Thymus (tissue), 11 donors: ENCODE data around the gene KIRREL3. TPM values are rescaled to one million over a fixed set of nuclear protein-coding genes. Genes with fewer than 3 reads are reported as not detected.

Experiments
- DNase-seq, 9 donors: peaks; one replicate each; pipeline ENCODE4 v3.0.0-alpha.2; 2013; ENCODE audit warnings: low spot score in 9 of 9, low read depth in 6 of 9, missing footprints in 1 of 9
- H3K27ac ChIP-seq, 2 donors: one replicate each; pipeline ENCODE4 v1.5.1; 2013; ENCODE audit warnings: control low read depth in 1 of 2, low read depth in 1 of 2, low read length in 1 of 2, mild to moderate bottlenecking in 1 of 2, moderate library complexity in 1 of 2
- H3K27me3 ChIP-seq, 2 donors: one replicate each; pipeline ENCODE4 v1.5.1; 2013; ENCODE audit warnings: low read length in 1 of 2; ENCODE audit not compliant: control insufficient read depth in 2 of 2, insufficient read depth in 1 of 2
- H3K36me3 ChIP-seq, 2 donors: one replicate each; pipeline ENCODE4 v1.5.1; 2013; ENCODE audit warnings: low read length in 1 of 2, mild to moderate bottlenecking in 1 of 2, moderate library complexity in 1 of 2; ENCODE audit not compliant: control insufficient read depth in 2 of 2, insufficient read depth in 2 of 2
- H3K4me1 ChIP-seq, 2 donors: one replicate each; pipeline ENCODE4 v1.5.1; 2013; ENCODE audit warnings: low read length in 2 of 2; ENCODE audit not compliant: control insufficient read depth in 2 of 2, insufficient read depth in 2 of 2
- H3K4me3 ChIP-seq, 2 donors: one replicate each; pipeline ENCODE4 v1.5.1; 2013; ENCODE audit warnings: low read length in 2 of 2, control low read depth in 1 of 2, mild to moderate bottlenecking in 1 of 2
- H3K9me3 ChIP-seq, 2 donors: one replicate each; pipeline ENCODE4 v1.5.1; 2013; ENCODE audit warnings: low read length in 1 of 2, mild to moderate bottlenecking in 1 of 2; ENCODE audit not compliant: control insufficient read depth in 2 of 2, insufficient read depth in 1 of 2
- WGBS: extraction: QIAGEN DNeasy Blood & Tissue Kit; methylation state at CpG from one replicate; pipeline ENCODE4 v1.1.7; 2013; 5-methylcytosine and 5-hydroxymethylcytosine counted together
- polyA plus RNA-seq: library from polyadenylated mRNA; stranded (reverse); fragments of 200-250 nt; gene quantifications from one replicate; pipeline ENCODE4 v1.2.3, GENCODE V29; 2013
- total RNA-seq: library from RNA; stranded (reverse); fragments of 120-200 nt; gene quantifications from one replicate; pipeline ENCODE4 v1.2.4, GENCODE V29; 2013
- donor health status: healthy.

Gene KIRREL3
- total and polyA plus RNA-seq, 2 donors: 0.09 to 0.14 TPM

DNA sequence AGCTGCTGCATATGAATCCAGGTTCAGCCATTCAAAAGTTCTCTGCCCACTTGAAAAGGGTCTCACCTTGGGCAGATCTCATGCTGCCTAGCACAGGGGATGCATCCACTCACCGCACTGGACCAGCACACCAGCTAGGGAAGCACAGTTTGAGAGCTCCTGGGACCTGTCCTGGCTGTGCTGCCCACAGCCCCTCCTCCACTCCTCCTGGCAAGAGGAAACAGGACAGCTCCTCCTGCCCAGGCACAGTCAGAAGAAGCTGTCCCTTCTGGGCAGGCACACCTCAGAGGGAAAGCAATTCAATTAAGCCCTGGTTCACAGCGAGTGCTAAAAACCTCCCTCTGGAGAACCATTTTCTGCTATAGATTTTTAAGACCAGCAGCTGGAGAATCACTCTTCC is 498.4 kb downstream of the KIRREL3 start:
- H3K27ac ChIP-seq: no peak overlapping the region
- no peaks in the 10 kb centered on the region for H3K36me3 ChIP-seq
- WGBS: 72% methylated on average over 2 of the region's 2 CpGs
- peaks cover 0 to 32% of the 10 kb centered on the region in 2 donors for H3K27me3 ChIP-seq
- H3K4me1 ChIP-seq: no peaks in the 10 kb centered on the region
- DNase-seq: no peak
- no peak overlapping the region for H3K4me3 ChIP-seq
- no peaks in the 10 kb centered on the region for H3K9me3 ChIP-seq

DNA sequence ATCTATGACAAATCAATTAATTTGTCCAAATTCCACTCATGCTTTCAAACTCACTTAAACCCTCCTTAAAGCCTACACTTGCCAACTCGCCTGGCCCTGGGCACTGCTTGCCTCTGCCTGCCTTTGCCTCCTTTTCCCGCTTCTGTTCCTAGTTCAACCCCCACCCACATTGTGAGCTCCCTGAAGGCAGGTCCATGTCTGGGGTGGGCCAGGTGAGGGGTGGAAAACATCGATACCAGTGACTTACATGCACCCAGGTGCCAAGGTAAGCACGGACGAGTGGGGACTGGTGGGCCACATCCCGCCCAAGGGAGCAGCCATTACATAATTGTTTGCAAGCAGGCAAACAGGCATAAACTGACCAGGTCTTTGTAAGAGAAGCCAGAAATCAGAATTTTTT is 498.9 kb downstream of the KIRREL3 start:
- DNase-seq: no peak
- H3K36me3 ChIP-seq: no peaks in the 10 kb centered on the region

DNA sequence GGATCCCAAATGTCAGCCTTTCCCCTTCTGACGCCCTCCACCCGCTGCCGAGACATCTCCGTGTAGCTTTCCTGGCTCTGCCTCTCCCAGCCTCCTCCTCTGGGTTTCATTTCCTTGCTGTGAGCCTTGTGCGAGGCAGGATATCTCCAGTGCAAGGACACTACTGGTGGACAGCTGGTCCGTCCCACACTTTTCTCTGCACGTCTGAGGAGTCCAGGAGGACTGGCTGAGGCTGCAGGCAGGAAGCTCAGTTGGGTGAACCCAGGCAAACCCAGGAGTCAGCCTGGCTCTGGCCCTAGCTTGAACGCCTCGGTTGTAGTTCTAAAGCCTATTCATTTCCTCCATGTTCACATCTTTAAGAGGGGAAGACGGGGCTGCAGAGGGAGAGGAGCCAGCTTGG is 499.6 kb downstream of the KIRREL3 start:
- no peak overlapping the region for H3K4me3 ChIP-seq
- no peak overlapping the region for H3K27ac ChIP-seq
- no peaks in the 10 kb centered on the region for H3K36me3 ChIP-seq
- no peaks in the 10 kb centered on the region for H3K4me1 ChIP-seq
- H3K9me3 ChIP-seq: no peaks in the 10 kb centered on the region
- no peak for DNase-seq
- WGBS: 95% methylated on average over 10 of the region's 10 CpGs
- H3K27me3 ChIP-seq: peaks cover 0 to 32% of the 10 kb centered on the region in 2 donors

More for the DNA sequence above, 498.9 kb downstream of the KIRREL3 start:
- Histone ChIP-seq H3K27me3 (peaks cover 0 to 32% of the 10 kb centered on the region in 2 donors), H3K4me3 (no peak overlapping the region), H3K9me3 (no peaks in the 10 kb centered on the region), H3K27ac (no peak overlapping the region), H3K4me1 (no peaks in the 10 kb centered on the region)
- 94% methylated on average over 6 of the region's 6 CpGs for WGBS

DNA sequence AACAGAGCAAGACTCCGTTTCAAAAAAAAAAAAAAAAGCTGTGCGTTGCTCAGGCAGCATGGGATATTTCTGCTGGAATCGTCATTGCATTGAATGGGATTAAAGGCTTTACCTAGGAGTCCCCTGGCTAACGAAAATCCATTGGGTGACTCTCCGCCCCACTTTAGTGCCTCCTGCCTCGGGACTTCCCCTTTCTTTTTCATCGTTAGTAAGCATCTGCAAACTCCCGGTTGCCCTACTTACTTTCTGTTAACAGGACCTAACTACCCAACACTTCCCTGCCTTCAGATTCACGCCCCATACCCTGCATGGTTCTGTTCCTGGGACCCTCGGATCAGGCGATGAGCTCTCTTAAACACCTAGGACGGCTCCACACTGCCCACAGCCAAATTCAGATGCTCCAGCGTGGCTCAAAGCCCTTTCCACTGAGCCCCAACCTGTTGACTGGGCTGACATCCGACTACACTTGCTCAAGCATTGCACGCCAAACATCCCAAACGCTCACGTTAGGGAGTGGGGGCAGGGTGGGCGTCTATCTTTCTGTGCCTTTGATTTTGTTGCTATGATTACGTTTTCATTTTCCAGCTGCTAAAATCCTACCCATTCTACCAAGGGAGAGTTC is 501.3 kb downstream of the KIRREL3 start:
- peaks cover 0 to 32% of the 10 kb centered on the region in 2 donors for H3K27me3 ChIP-seq
- H3K4me1 ChIP-seq: no peaks in the 10 kb centered on the region
- no peaks in the 10 kb centered on the region for H3K9me3 ChIP-seq
- 48% methylated on average over 19 of the region's 19 CpGs for WGBS
- DNase-seq: no peak
- H3K36me3 ChIP-seq: no peaks in the 10 kb centered on the region
- no peak overlapping the region for H3K27ac ChIP-seq
- H3K4me3 ChIP-seq: no peak overlapping the region

DNA sequence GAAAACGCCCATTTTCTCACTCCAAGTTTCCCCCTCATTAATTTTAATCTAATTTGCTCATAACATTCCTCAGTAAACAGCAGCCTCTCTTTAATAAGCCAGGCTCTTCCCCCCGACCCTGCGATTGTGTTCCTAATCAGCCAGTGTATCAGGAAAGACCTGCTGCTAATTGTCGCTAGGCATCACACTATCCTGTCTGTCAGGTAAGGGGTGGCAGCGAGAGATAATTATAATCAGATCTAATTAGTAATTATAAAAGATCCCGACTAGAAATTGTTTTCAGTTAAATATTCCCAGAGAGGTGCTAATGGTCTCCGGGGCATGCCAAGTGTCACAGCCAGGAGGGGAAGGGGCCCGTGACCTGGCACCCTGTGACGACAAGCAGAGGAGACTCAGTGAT is 502.3 kb downstream of the KIRREL3 start:
- peaks cover 0 to 30% of the 10 kb centered on the region in 2 donors for H3K27me3 ChIP-seq
- H3K36me3 ChIP-seq: no peaks in the 10 kb centered on the region
- no peak overlapping the region for H3K27ac ChIP-seq
- H3K9me3 ChIP-seq: no peaks in the 10 kb centered on the region
- H3K4me1 ChIP-seq: no peaks in the 10 kb centered on the region
- 89% methylated on average over 9 of the region's 9 CpGs for WGBS
- no peak overlapping the region for H3K4me3 ChIP-seq
- no peak for DNase-seq

DNA sequence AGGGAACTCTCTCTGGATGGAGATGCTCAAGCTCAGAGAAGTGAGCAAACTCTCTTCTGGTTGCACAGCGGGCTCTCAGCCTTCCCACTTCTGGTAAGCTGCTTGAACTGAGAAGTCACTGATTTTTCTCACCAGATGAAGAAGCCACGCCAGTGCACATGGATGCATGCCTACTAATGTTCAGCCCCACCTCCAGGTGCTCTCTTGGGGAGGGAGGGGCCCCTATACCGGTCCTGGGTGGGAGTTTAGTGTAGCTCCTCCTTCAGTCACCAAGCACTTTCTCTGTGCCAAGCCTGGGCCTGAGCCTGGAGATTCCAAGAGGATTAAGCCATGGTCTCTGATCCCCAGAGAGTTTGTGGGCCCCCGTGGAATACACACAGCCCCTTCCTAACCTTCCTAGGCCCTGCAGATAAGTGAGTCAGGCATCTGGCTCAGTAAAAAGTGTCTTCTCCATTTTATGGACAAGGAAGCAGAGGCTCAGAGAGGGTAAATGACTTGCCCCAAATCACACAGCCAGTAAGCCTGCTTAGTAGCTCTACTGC is 502.9 kb downstream of the KIRREL3 start:
- 81% methylated on average over 4 of the region's 4 CpGs for WGBS

DNA sequence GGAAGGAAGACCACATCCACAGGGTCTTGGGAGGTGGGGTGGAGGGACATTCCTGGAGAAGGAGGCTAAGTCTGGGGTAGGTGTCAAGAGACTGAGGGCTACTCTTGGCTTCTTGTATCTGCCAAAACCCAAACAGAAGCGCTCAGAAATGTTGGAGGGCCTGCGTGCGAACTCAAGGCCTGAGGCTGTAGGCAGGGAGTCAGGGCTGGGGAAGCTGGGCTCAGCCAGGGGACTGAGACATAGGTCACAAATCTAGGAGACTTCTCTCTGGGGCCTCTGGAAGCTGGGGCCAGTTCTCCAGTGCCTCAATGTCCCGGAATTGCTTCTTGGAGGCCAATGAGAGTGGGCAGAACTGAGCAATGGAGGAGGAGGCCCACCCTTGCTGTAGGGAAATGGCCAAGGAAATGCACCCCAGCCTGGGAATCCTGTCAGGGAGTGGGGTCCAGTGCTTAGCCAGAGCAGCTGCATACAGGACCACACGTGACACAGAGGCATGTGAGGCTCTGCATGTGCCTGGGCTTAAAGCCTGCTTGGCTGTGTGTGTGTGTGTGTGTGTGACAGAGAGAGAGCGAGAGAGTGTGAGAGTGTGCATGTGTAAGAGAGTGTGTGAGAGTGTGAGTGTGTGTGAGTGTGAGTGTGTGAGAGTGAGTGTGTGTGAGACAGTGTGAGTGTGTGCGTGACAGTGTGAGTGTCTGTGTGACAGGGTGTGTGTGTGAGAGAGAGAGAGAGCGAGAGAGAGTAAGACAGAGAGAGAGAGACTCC is 503.8 kb downstream of the KIRREL3 start:
- Histone ChIP-seq H3K27ac (no peak overlapping the region), H3K36me3 (no peaks in the 10 kb centered on the region), H3K4me3 (no peak overlapping the region), H3K27me3 (peaks cover 0 to 24% of the 10 kb centered on the region in 2 donors), H3K4me1 (no peaks in the 10 kb centered on the region), H3K9me3 (no peaks in the 10 kb centered on the region)
- WGBS: 95% methylated on average over 8 of the region's 8 CpGs
- no peak for DNase-seq

More for the DNA sequence above, 502.9 kb downstream of the KIRREL3 start:
- no peak overlapping the region for H3K4me3 ChIP-seq
- DNase-seq: no peak
- H3K27ac ChIP-seq: no peak overlapping the region
- H3K27me3 ChIP-seq: peaks cover 0 to 27% of the 10 kb centered on the region in 2 donors
- H3K36me3 ChIP-seq: no peaks in the 10 kb centered on the region
- H3K4me1 ChIP-seq: no peaks in the 10 kb centered on the region
- no peaks in the 10 kb centered on the region for H3K9me3 ChIP-seq

DNA sequence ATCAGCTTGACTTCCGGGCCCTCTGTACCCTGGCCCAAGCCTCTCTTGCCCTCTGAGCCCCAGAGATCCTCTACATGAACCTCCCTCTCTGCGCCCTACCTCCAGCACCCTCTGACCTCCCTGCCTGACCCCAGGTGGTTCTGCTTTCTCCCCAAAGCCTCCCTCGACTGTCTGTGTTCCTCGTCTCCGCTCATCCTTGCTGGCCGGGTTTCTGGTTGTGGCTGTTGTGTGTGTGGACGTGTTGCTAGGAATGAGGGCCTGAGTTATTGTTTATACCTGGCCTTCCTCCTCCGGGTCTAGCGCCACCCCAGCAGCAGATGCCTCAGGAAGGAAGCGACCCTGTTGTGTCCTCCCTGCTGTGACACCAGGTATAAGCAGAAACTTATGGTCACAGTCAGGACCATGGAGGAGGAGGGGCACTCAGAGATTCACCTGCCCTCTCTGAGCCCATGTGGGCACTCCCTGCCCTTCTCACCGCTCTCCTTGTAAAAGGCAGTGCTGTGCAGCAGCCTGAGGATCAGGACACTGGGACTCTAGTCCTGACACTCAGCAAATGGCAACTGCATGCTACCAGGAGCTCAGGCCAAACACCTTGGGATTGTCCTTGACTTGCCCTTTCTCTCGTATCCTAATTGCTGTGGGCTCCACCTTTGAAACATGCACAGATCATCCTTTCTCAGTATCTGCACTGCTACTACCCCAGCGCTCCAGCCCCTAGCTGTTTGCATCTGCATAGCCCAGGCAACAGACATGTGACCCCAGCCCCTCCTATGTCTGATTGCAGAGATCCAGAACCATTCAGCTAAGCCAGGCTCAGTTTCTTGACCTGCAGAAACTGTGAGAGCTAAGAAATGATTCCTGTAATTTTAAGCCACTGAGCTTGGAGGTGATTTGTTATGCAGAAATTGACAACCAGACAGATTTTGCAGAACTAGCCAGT is 505.0 kb downstream of the KIRREL3 start:
- H3K4me1 ChIP-seq: no peaks in the 10 kb centered on the region
- no peak overlapping the region for H3K4me3 ChIP-seq
- H3K27ac ChIP-seq: no peak overlapping the region
- WGBS: 94% methylated on average over 13 of the region's 13 CpGs
- H3K36me3 ChIP-seq: no peaks in the 10 kb centered on the region
- no peak for DNase-seq
- no peaks in the 10 kb centered on the region for H3K9me3 ChIP-seq
- peaks cover 0 to 13% of the 10 kb centered on the region in 2 donors for H3K27me3 ChIP-seq
